T-cell (primary cell): Measurements from ENCODE around the gene CAPNS1. TPM values are rescaled to one million over a fixed set of nuclear protein-coding genes. Genes with fewer than 3 reads are reported as not detected.

Experiments used
- ATAC-seq, 4 experiments: fragments of 200-7000 bp in 3 of 4; fragments of 150-1000 bp in 1 of 4; cut with Tn5 transposase; replicated peaks in 1 of 4; 1 replicate in 3 of 4; 2 replicates in 1 of 4; pipeline ENCODE4 v1.10.0; 2021; ENCODE audit warnings: moderate library complexity in 3 of 4, mild to moderate bottlenecking in 2 of 4, moderate number of reproducible peaks in 1 of 4
- CTCF ChIA-PET, 2 donors: fragments of 300-600 bp; sonication (Branson Sonifier 250); formaldehyde crosslinking; loops; one replicate each; lab custom pipeline; 2022; ENCODE audit warnings: antibody characterized with exemption in 2 of 2; lab: Charles Lee
- POLR2A ChIA-PET, 2 donors: fragments of 300-600 bp; sonication (Branson Sonifier 250); formaldehyde crosslinking; loops; one replicate each; lab custom pipeline; 2022; ENCODE audit warnings: antibody characterized with exemption in 2 of 2; lab: Charles Lee
- DNase-seq, 35 experiments: peaks; one replicate each; pipeline versions ENCODE4 v3.0.0 to v3.0.0-alpha.2; 2013 to 2023
- H3K27ac ChIP-seq: one replicate; pipeline ENCODE4 v1.5.1; 2013; ENCODE audit warnings: low read length
- H3K27me3 ChIP-seq, 2 experiments: replicated peaks in 1 of 2; 1 replicate in 1 of 2; 2 replicates in 1 of 2; pipeline versions ENCODE4 v1.6.1 to v1.7.0; 2013; ENCODE audit warnings: low read length in 1 of 2, mixed read lengths in 1 of 2; ENCODE audit not compliant: control insufficient read depth in 2 of 2, insufficient read depth in 2 of 2; ENCODE audit errors: extremely low read depth in 1 of 2
- H3K36me3 ChIP-seq, 2 donors: 1 replicate in 1 of 2; 2 replicates in 1 of 2; pipeline versions ENCODE4 v1.6.1 to v1.7.0; 2013; ENCODE audit warnings: low read length in 1 of 2; ENCODE audit not compliant: control insufficient read depth in 2 of 2, insufficient read depth in 1 of 2; ENCODE audit errors: extremely low read depth in 1 of 2
- H3K4me1 ChIP-seq, 2 experiments: 1 replicate in 1 of 2; 2 replicates in 1 of 2; pipeline versions ENCODE4 v1.6.1 to v1.7.0; 2013; ENCODE audit warnings: low read length in 2 of 2, mixed read lengths in 1 of 2; ENCODE audit not compliant: insufficient read depth in 2 of 2, control insufficient read depth in 1 of 2; ENCODE audit errors: extremely low read depth in 1 of 2
- H3K4me3 ChIP-seq, 2 donors: 1 replicate in 1 of 2; 2 replicates in 1 of 2; pipeline versions ENCODE4 v1.5.1 to v1.7.0; 2013; ENCODE audit warnings: mild to moderate bottlenecking in 2 of 2, low read length in 1 of 2, moderate library complexity in 1 of 2; ENCODE audit not compliant: control insufficient read depth in 1 of 2; ENCODE audit errors: extremely low read depth in 1 of 2
- H3K9me3 ChIP-seq: 2 replicates; pipeline ENCODE4 v1.7.0; 2013
- H3K27ac Mint-ChIP-seq, 2 donors: one replicate each; pipeline ENCODE4 v1.8.0; 2020 to 2021; ENCODE audit warnings: mild to moderate bottlenecking in 2 of 2, mixed read lengths in 2 of 2
- H3K27me3 Mint-ChIP-seq, 2 donors: one replicate each; pipeline ENCODE4 v1.8.0; 2021 to 2022; ENCODE audit warnings: mixed read lengths in 2 of 2
- H3K36me3 Mint-ChIP-seq: one replicate; pipeline ENCODE4 v1.8.0; 2021; ENCODE audit warnings: mixed read lengths
- H3K4me1 Mint-ChIP-seq, 3 donors: one replicate each; pipeline ENCODE4 v1.8.0; 2020 to 2022; ENCODE audit warnings: mixed read lengths in 3 of 3, mild to moderate bottlenecking in 1 of 3
- H3K4me3 Mint-ChIP-seq, 3 donors: one replicate each; pipeline ENCODE4 v1.8.0; 2020 to 2022; ENCODE audit warnings: mild to moderate bottlenecking in 3 of 3, mixed read lengths in 3 of 3, moderate library complexity in 3 of 3
- H3K9me3 Mint-ChIP-seq, 3 donors: one replicate each; pipeline ENCODE4 v1.8.0; 2020 to 2022; ENCODE audit warnings: mixed read lengths in 3 of 3
- WGBS: methylation state at CpG from one replicate; pipeline ENCODE4 v1.1.5; 2013; ENCODE audit warnings: missing lambda C conversion rate; ENCODE audit not compliant: insufficient coverage; 5-methylcytosine and 5-hydroxymethylcytosine counted together
- total RNA-seq, 35 experiments: library from RNA in 6 of 35; stranded (reverse) in 6 of 35; fragments of 120-200 nt in 1 of 35; gene quantifications; one replicate each; pipeline versions ENCODE4 v1.2.1 to v1.2.4 and lab custom pipeline; 2013 to 2026

The CAPNS1 gene
- total RNA-seq (100 to 1,000 TPM; 214 to 339 (median 308) TPM), total RNA-seq (lab: John Stamatoyannopoulos, UW) (46.8 to 149 (median 95.3) reads per million in 29 experiments)
- total RNA-seq (2013): 223 TPM

GRCh38 chr19:36139473-36140303 lies at the start of gene CAPNS1:
CAPNS1 (plus strand) TSS chr19:36140066; CDS start chr19:36141012, 946 bp downstream.
- peaks cover 0 to 22% of the 10 kb centered on the region in 2 experiments for H3K4me1 ChIP-seq
- H3K27me3 ChIP-seq: peaks cover 0 to 3% of the 10 kb centered on the region in 2 experiments
- no peaks in the 10 kb centered on the region for H3K9me3 ChIP-seq
- H3K36me3 Mint-ChIP-seq: peaks cover 18% of the 10 kb centered on the region
- H3K4me3 ChIP-seq: peak within 1 kb of the TSS; percentile 55 to 68
- no peaks in the 10 kb centered on the region for H3K9me3 Mint-ChIP-seq
- peaks cover 13 to 24% (median 19%) of the 10 kb centered on the region in 3 donors for H3K4me1 Mint-ChIP-seq
- peaks cover 3 to 21% of the 10 kb centered on the region in 2 donors for H3K36me3 ChIP-seq
- peak; percentile 72 to 77 (median 74) for ATAC-seq
- POLR2A ChIA-PET: no interaction called here
- H3K4me3 Mint-ChIP-seq: peak within 1 kb of the TSS; percentile 94 to 96 (median 95)
- no peaks in the 10 kb centered on the region for H3K27me3 Mint-ChIP-seq
- WGBS: 0% methylated on average over 71 of the region's 75 CpGs
- CTCF ChIA-PET: interaction anchor here in 1 of 2 donors (1.5 kb wide), 1 partner anchor 11 kb away, joined by 10 read pairs; no protein-coding TSS in a partner anchor
- H3K27ac ChIP-seq: peak within 1 kb of the TSS; percentile 57
- DNase-seq: peak; percentile 68 to 93 (median 83)
- peak within 1 kb of the TSS; percentile 93 to 96 for H3K27ac Mint-ChIP-seq

GRCh38 chr19:36090910-36091695 lies 48.8 kb upstream of the CAPNS1 start:
- CTCF ChIA-PET: interaction anchor here in 1 of 2 donors (0.7 kb wide), 1 partner anchor 46 kb away, joined by 3 read pairs; no protein-coding TSS in a partner anchor
- no peaks in the 10 kb centered on the region for H3K36me3 Mint-ChIP-seq
- H3K9me3 ChIP-seq: no peaks in the 10 kb centered on the region
- DNase-seq (no peak), ATAC-seq (no peak)
- no peak overlapping the region for H3K4me3 Mint-ChIP-seq
- peaks cover 0 to 2% of the 10 kb centered on the region in 2 donors for H3K36me3 ChIP-seq
- no peak overlapping the region for H3K4me3 ChIP-seq
- peaks cover 0 to 14% of the 10 kb centered on the region in 2 experiments for H3K4me1 ChIP-seq
- H3K9me3 Mint-ChIP-seq: no peaks in the 10 kb centered on the region
- no peak overlapping the region for H3K27ac ChIP-seq
- H3K27me3 ChIP-seq: no peaks in the 10 kb centered on the region
- POLR2A ChIA-PET: no interaction called here
- H3K4me1 Mint-ChIP-seq: peaks cover 0 to 13% (median 10%) of the 10 kb centered on the region in 3 donors
- H3K27ac Mint-ChIP-seq: no peak overlapping the region
- no peaks in the 10 kb centered on the region for H3K27me3 Mint-ChIP-seq
- 97% methylated on average over 8 of the region's 13 CpGs for WGBS

GRCh38 chr19:36092566-36092965 lies 47.3 kb upstream of the CAPNS1 start:
- ChIA-PET CTCF (no interaction called here), POLR2A (no interaction called here)
- H3K27ac Mint-ChIP-seq: peak overlapping the region in 1 of 2 donors; percentile 41
- no peak for ATAC-seq
- H3K9me3 Mint-ChIP-seq: no peaks in the 10 kb centered on the region
- peaks cover 0 to 14% of the 10 kb centered on the region in 2 experiments for H3K4me1 ChIP-seq
- no peaks in the 10 kb centered on the region for H3K36me3 ChIP-seq
- H3K27me3 ChIP-seq: no peaks in the 10 kb centered on the region
- H3K4me1 Mint-ChIP-seq: peaks cover 0 to 13% (median 10%) of the 10 kb centered on the region in 3 donors
- H3K27ac ChIP-seq: no peak overlapping the region
- DNase-seq: no peak
- H3K9me3 ChIP-seq: no peaks in the 10 kb centered on the region
- H3K4me3 ChIP-seq: no peak overlapping the region
- no peak overlapping the region for H3K4me3 Mint-ChIP-seq
- H3K27me3 Mint-ChIP-seq: no peaks in the 10 kb centered on the region
- H3K36me3 Mint-ChIP-seq: no peaks in the 10 kb centered on the region
- WGBS: 97% methylated on average over 7 of the region's 7 CpGs

- no peak overlapping the region for H3K27ac ChIP-seq
- Mint-ChIP-seq H3K9me3 (no peaks in the 10 kb centered on the region), H3K27me3 (no peaks in the 10 kb centered on the region), H3K4me3 (no peak overlapping the region), H3K27ac (peak overlapping the region in 1 of 2 donors; percentile 41), H3K4me1 (peaks cover 0 to 13% (median 10%) of the 10 kb centered on the region in 3 donors), H3K36me3 (no peaks in the 10 kb centered on the region)
- WGBS: no CpG with 5 or more reads among the region's 5 CpGs
- ChIA-PET POLR2A (no interaction called here), CTCF (no interaction called here)
- H3K4me1 ChIP-seq: peaks cover 0 to 14% of the 10 kb centered on the region in 2 experiments
- DNase-seq (no peak), ATAC-seq (no peak)
- no peaks in the 10 kb centered on the region for H3K36me3 ChIP-seq
- no peaks in the 10 kb centered on the region for H3K27me3 ChIP-seq
- no peak overlapping the region for H3K4me3 ChIP-seq
- no peaks in the 10 kb centered on the region for H3K9me3 ChIP-seq
Measured at GRCh38 chr19:36093146-36093662, 46.7 kb upstream of the CAPNS1 start.

- no peaks in the 10 kb centered on the region for H3K9me3 ChIP-seq
- ChIA-PET POLR2A (interaction anchor here in 1 of 2 donors (0.6 kb wide), 1 partner anchor 180 kb away, joined by 3 read pairs; no protein-coding TSS in a partner anchor), CTCF (no interaction called here)
- peak overlapping the region in 1 of 2 donors; percentile 41 for H3K27ac Mint-ChIP-seq
- H3K27me3 Mint-ChIP-seq: no peaks in the 10 kb centered on the region
- H3K4me1 Mint-ChIP-seq: peaks cover 0 to 13% (median 10%) of the 10 kb centered on the region in 3 donors
- no peak overlapping the region for H3K27ac ChIP-seq
- no peak for DNase-seq
- peaks cover 0 to 14% of the 10 kb centered on the region in 2 experiments for H3K4me1 ChIP-seq
- H3K36me3 Mint-ChIP-seq: no peaks in the 10 kb centered on the region
- H3K9me3 Mint-ChIP-seq: no peaks in the 10 kb centered on the region
- H3K4me3 ChIP-seq: no peak overlapping the region
- no peak for ATAC-seq
- H3K4me3 Mint-ChIP-seq: no peak overlapping the region
- WGBS: 100% methylated on average over 1 of the region's 6 CpGs
- H3K36me3 ChIP-seq: no peaks in the 10 kb centered on the region
- no peaks in the 10 kb centered on the region for H3K27me3 ChIP-seq
Measured at GRCh38 chr19:36093687-36094086, 46.2 kb upstream of the CAPNS1 start.

- ATAC-seq (no peak), DNase-seq (no peak)
- ChIA-PET POLR2A (no interaction called here), CTCF (no interaction called here)
- no CpG with 5 or more reads among the region's 6 CpGs for WGBS
- H3K36me3 Mint-ChIP-seq: no peaks in the 10 kb centered on the region
- H3K4me1 Mint-ChIP-seq: peaks cover 0 to 13% (median 10%) of the 10 kb centered on the region in 3 donors
- H3K4me3 Mint-ChIP-seq: no peak overlapping the region
- H3K27ac ChIP-seq: no peak overlapping the region
- no peaks in the 10 kb centered on the region for H3K27me3 ChIP-seq
- no peaks in the 10 kb centered on the region for H3K9me3 ChIP-seq
- peaks cover 0 to 14% of the 10 kb centered on the region in 2 experiments for H3K4me1 ChIP-seq
- no peak overlapping the region for H3K27ac Mint-ChIP-seq
- peaks cover 0 to 7% of the 10 kb centered on the region in 2 donors for H3K36me3 ChIP-seq
- H3K27me3 Mint-ChIP-seq: no peaks in the 10 kb centered on the region
- H3K9me3 Mint-ChIP-seq: no peaks in the 10 kb centered on the region
- no peak overlapping the region for H3K4me3 ChIP-seq
Measured at GRCh38 chr19:36097036-36097435, 42.8 kb upstream of the CAPNS1 start.
